ENCODE data around the gene DNAH11. TPM values are rescaled to one million over a fixed set of nuclear protein-coding genes. Genes with fewer than 3 reads are reported as not detected.

Gene DNAH11
- total and polyA plus RNA-seq, 9 of the 15 experiments (the other 6 are each of a cell fraction or from before 2014, with no cell fraction given): under 0.01 TPM; not detected in 7

DNA sequence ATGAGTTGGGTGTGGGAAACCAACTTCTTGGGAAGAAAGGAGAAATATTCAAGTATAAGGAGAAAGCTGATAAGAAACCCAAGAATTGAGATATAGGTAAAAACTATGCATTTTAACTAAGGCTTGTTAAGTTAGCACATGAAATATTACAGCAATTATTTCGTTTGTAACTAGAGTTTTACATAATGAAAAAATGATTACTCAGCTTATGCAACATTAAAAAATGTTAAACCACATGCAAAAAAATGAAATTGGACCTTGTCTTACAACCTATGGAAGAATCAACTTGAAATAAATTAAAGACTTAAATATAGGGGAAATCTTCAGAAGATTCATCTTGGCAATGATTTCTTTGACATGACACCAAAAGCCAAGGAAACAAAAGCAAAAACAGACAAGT is 219.6 kb downstream of the DNAH11 start:
- WGBS (ENCODE audit: insufficient coverage, low coverage, missing lambda C conversion rate): 10% methylated on average over 1 of the region's 1 CpG
- ChIA-PET POLR2A (interaction anchor here (0.7 kb wide), 1 partner anchor 330 kb away, joined by 4 read pairs; no protein-coding TSS in a partner anchor), CTCF (ENCODE audit: low intra/inter-chr PET ratio) (no interaction called here)
- Histone ChIP-seq H3K79me2 (ENCODE audit: control insufficient read depth, insufficient read depth, low read length) (no peaks in the 10 kb centered on the region), H3K9me3 (replicated peaks; ENCODE audit: control insufficient read depth, insufficient read depth, low read depth, low read length) (no peaks in the 10 kb centered on the region), H3K27ac (ENCODE audit: extremely low read depth, low read depth, low read length) (no peak overlapping the region), H3K4me2 (ENCODE audit: insufficient read depth, low read length) (no peak overlapping the region), H3K9ac (ENCODE audit: insufficient read depth in 1 of 2, low read depth in 2 of 2, low read length in 2 of 2) (no peak overlapping the region), H3K4me3 (no peak overlapping the region), H2AFZ (ENCODE audit: low read depth, low read length) (no peak overlapping the region), H3K9me1 (ENCODE audit: control insufficient read depth, insufficient read depth, low read length) (no peaks in the 10 kb centered on the region), H3K27me3 (ENCODE audit: control insufficient read depth in 2 of 2, insufficient read depth in 2 of 2, low read length in 2 of 2) (peaks cover 2 to 3% of the 10 kb centered on the region in 2 experiments; a peak in 2 of 5 replicates), H4K20me1 (replicated peaks; ENCODE audit: control insufficient read depth, insufficient read depth, low read length) (no peaks in the 10 kb centered on the region), H3K4me1 (replicated peaks in 1 of 2; ENCODE audit: control insufficient read depth in 2 of 2, insufficient read depth in 2 of 2, low read length in 2 of 2) (no peaks in the 10 kb centered on the region), H3K36me3 (ENCODE audit: control insufficient read depth, insufficient read depth, low read length) (no peaks in the 10 kb centered on the region)
- intact Hi-C loops (cut with micrococcal nuclease): no loop called here
- ATAC-seq (no peak), FAIRE-seq (no peak), DNase-seq (ENCODE audit: extremely low read depth in 1 of 4, low spot score in 3 of 4) (no peak)
- in situ Hi-C loops (cut with MboI): no loop called here
- BruUV-seq (replicated peaks): no TSS peak
- TF ChIP-seq CBX8 (IDR thresholded peaks at IDR 0.05; ENCODE audit: borderline replicate concordance, extremely low read depth, low read depth, low read length, poor library complexity, severe bottlenecking): no peak
- no peak for TF ChIP-seq EGR1 (conservative IDR thresholded peaks at IDR 0.05)
- 0 out of 2 replicates have a peak, but pooled peaks have one; percentile 27 for TF ChIP-seq MAFG (tag; conservative IDR thresholded peaks at IDR 0.05)
- TF ChIP-seq ZNF316 (IDR thresholded peaks at IDR 0.05): peak; percentile 79
- TF ChIP-seq C11orf30 (IDR thresholded peaks at IDR 0.05; ENCODE audit: low read depth): peak; percentile 47; the same call in 1 of the 2 replicates

DNA sequence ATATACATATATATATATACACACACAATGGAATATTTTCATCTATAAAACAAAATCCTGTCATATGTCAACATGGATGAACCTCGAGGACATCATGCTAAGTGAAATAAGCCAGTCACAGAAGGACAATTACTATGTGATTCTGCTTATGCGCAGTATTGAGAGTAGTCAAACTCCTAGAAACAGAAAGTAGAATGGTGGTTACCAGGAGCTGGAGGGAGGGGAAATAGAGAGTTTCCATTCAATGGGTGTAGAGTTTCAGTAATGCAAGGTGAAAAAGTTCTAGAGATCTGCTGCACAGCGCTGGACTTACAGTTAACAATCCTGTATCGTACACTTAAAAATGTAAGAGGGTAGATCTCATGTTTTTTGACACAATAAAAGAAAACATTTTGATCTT is 221.0 kb downstream of the DNAH11 start:
- ChIA-PET POLR2A (no interaction called here), CTCF (ENCODE audit: low intra/inter-chr PET ratio) (no interaction called here)
- no peaks in the 10 kb centered on the region for H3K9me3 ChIP-seq (replicated peaks; ENCODE audit: control insufficient read depth, insufficient read depth, low read depth, low read length)
- in situ Hi-C loops (cut with MboI): no loop called here
- H3K9me1 ChIP-seq (ENCODE audit: control insufficient read depth, insufficient read depth, low read length): no peaks in the 10 kb centered on the region
- H3K9ac ChIP-seq (ENCODE audit: insufficient read depth in 1 of 2, low read depth in 2 of 2, low read length in 2 of 2): no peak overlapping the region
- no peak overlapping the region for H2AFZ ChIP-seq (ENCODE audit: low read depth, low read length)
- WGBS (ENCODE audit: insufficient coverage, low coverage, missing lambda C conversion rate): 1% methylated on average over 4 of the region's 4 CpGs
- no peaks in the 10 kb centered on the region for H3K4me1 ChIP-seq (replicated peaks in 1 of 2; ENCODE audit: control insufficient read depth in 2 of 2, insufficient read depth in 2 of 2, low read length in 2 of 2)
- FAIRE-seq (no peak), DNase-seq (ENCODE audit: extremely low read depth in 1 of 4, low spot score in 3 of 4) (no peak), ATAC-seq (no peak)
- BruUV-seq (replicated peaks): no TSS peak
- H3K4me3 ChIP-seq: no peak overlapping the region
- H3K36me3 ChIP-seq (ENCODE audit: control insufficient read depth, insufficient read depth, low read length): no peaks in the 10 kb centered on the region
- H3K27me3 ChIP-seq (ENCODE audit: control insufficient read depth in 2 of 2, insufficient read depth in 2 of 2, low read length in 2 of 2): peaks cover 0 to 2% of the 10 kb centered on the region in 2 experiments; a peak in 1 of 5 replicates
- TF ChIP-seq ZNF274 (IDR thresholded peaks at IDR 0.05; ENCODE audit: borderline replicate concordance, low read depth, low read length): no peak
- no peak for TF ChIP-seq SRF (CRISPR knock-in tag; IDR thresholded peaks at IDR 0.05)
- TF ChIP-seq ZNF695 (CRISPR knock-in tag; IDR thresholded peaks at IDR 0.05): no peak
- no peak for TF ChIP-seq TBL1XR1 (IDR thresholded peaks at IDR 0.05; ENCODE audit: low read length in 2 of 2)
- no peak for TF ChIP-seq RBM15 (IDR thresholded peaks at IDR 0.05; ENCODE audit: insufficient read depth, low read length)
- no peak for TF ChIP-seq ZNF212 (CRISPR knock-in tag; IDR thresholded peaks at IDR 0.05)
- TF ChIP-seq ZKSCAN3 (CRISPR knock-in tag; IDR thresholded peaks at IDR 0.05): no peak
- TF ChIP-seq NR1H2 (CRISPR knock-in tag; IDR thresholded peaks at IDR 0.05): no peak
- no peak for TF ChIP-seq GABPB1 (CRISPR knock-in tag; IDR thresholded peaks at IDR 0.05)
- TF ChIP-seq ZNF146 (CRISPR knock-in tag; IDR thresholded peaks at IDR 0.05; ENCODE audit: unreplicated experiment): no peak
- H3K27ac ChIP-seq (ENCODE audit: extremely low read depth, low read depth, low read length): no peak overlapping the region
- no peak overlapping the region for H3K4me2 ChIP-seq (ENCODE audit: insufficient read depth, low read length)
- no peaks in the 10 kb centered on the region for H3K79me2 ChIP-seq (ENCODE audit: control insufficient read depth, insufficient read depth, low read length)
- no peaks in the 10 kb centered on the region for H4K20me1 ChIP-seq (replicated peaks; ENCODE audit: control insufficient read depth, insufficient read depth, low read length)
- intact Hi-C loops (cut with micrococcal nuclease): no loop called here

Data from K562 (cell line).